Activated T-helper 1 cell treated with anti-CD3 and anti-CD28 coated beads, Interleukin-12 subunit alpha, Interleukin-12 subunit beta, Interleukin-2, Interleukin-4 antibody, amounts not matched to agents 30 ng/mL and 10 ng/mL and 1 ng/mL, durations not matched to agents 14 hours and 24 hours and 36 hours (primary cell): ENCODE results near the gene PHLDA2. TPM values are rescaled to one million over a fixed set of nuclear protein-coding genes. Genes with fewer than 3 reads are reported as not detected.
A peak's percentile ranks its signal among the peaks of the same experiment; 100 is the strongest.

Experiments
- DNase-seq: peaks from one replicate; pipeline ENCODE4 v3.0.0; 2021; ENCODE audit warnings: low spot score
- H3K27ac Mint-ChIP-seq: one replicate; pipeline ENCODE4 v1.8.0; 2021; ENCODE audit warnings: mild to moderate bottlenecking, mixed read lengths
- H3K27me3 Mint-ChIP-seq: one replicate; pipeline ENCODE4 v1.8.0; 2022; ENCODE audit warnings: mild to moderate bottlenecking, moderate library complexity, mixed read lengths; ENCODE audit not compliant: insufficient read depth
- H3K36me3 Mint-ChIP-seq: one replicate; pipeline ENCODE4 v1.8.0; 2021; ENCODE audit warnings: low read depth, mixed read lengths
- H3K4me1 Mint-ChIP-seq: one replicate; pipeline ENCODE4 v1.8.0; 2021; ENCODE audit warnings: low read depth, mixed read lengths
- H3K4me3 Mint-ChIP-seq: one replicate; pipeline ENCODE4 v1.8.0; 2021; ENCODE audit warnings: mild to moderate bottlenecking, moderate library complexity, mixed read lengths
- H3K9me3 Mint-ChIP-seq: one replicate; pipeline ENCODE4 v1.8.0; 2021; ENCODE audit warnings: mixed read lengths
- intact Hi-C: fragments of 100-400 bp; cut with micrococcal nuclease; formaldehyde crosslinking; loops from one replicate; pipeline ENCODE4 v1.15.1; 2024
- total RNA-seq: library from RNA; stranded (reverse); gene quantifications from 2 replicates; pipeline ENCODE4 v1.2.3, GENCODE V29; 2022

Gene PHLDA2
- total RNA-seq, 1 donor from 2014 or later: 28.0 TPM

- Mint-ChIP-seq H3K4me3 (no peak overlapping the region), H3K9me3 (no peaks in the 10 kb centered on the region), H3K27me3 (no peaks in the 10 kb centered on the region), H3K27ac (no peak overlapping the region), H3K4me1 (peaks cover 20% of the 10 kb centered on the region), H3K36me3 (peaks cover 65% of the 10 kb centered on the region)
- intact Hi-C loops: no loop called here
- DNase-seq: no peak
Measured at GRCh38 chr11:2955906-2956476, 26.8 kb upstream of the PHLDA2 start.

DNA sequence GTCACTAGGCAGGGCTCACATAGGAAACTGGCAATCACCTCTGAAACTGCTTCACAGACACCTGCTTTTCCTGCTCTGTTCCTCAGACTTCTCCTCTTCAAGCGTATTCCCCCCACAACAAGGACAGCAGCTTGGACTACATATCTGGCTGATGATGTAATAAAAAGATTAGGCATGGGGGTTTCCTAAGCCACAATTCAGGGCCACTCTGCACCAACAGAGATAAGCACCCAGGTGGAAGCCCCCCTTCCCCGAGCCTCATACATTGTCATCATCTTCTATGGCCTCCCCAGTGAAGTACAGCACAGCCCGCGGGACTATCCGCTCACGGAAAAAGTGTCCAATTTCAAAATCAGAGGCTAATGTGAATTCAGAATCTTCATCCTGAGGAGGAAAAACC, 25.0 kb upstream of the PHLDA2 start:
- Mint-ChIP-seq H3K27ac (no peak overlapping the region), H3K36me3 (peaks cover 64% of the 10 kb centered on the region), H3K4me1 (peaks cover 31% of the 10 kb centered on the region), H3K27me3 (no peaks in the 10 kb centered on the region), H3K4me3 (no peak overlapping the region), H3K9me3 (no peaks in the 10 kb centered on the region)
- no peak for DNase-seq
- intact Hi-C loops: no loop called here

- intact Hi-C loops: no loop called here
- H3K36me3 Mint-ChIP-seq: peaks cover 69% of the 10 kb centered on the region
- no peaks in the 10 kb centered on the region for H3K27me3 Mint-ChIP-seq
- H3K9me3 Mint-ChIP-seq: no peaks in the 10 kb centered on the region
- H3K27ac Mint-ChIP-seq: no peak overlapping the region
- no peak for DNase-seq
- peaks cover 39% of the 10 kb centered on the region for H3K4me1 Mint-ChIP-seq
- no peak overlapping the region for H3K4me3 Mint-ChIP-seq
Measured at GRCh38 chr11:2952290-2952689, 23.1 kb upstream of the PHLDA2 start.

GRCh38 chr11:2951231-2952110, 22.3 kb upstream of the PHLDA2 start:
- intact Hi-C loops: no loop called here
- H3K27me3 Mint-ChIP-seq: no peaks in the 10 kb centered on the region
- peaks cover 68% of the 10 kb centered on the region for H3K36me3 Mint-ChIP-seq
- peak overlapping the region; percentile 74 for H3K27ac Mint-ChIP-seq
- DNase-seq: no peak
- no peak overlapping the region for H3K4me3 Mint-ChIP-seq
- peaks cover 45% of the 10 kb centered on the region for H3K4me1 Mint-ChIP-seq
- H3K9me3 Mint-ChIP-seq: no peaks in the 10 kb centered on the region

- Mint-ChIP-seq H3K27me3 (no peaks in the 10 kb centered on the region), H3K4me3 (no peak overlapping the region), H3K9me3 (no peaks in the 10 kb centered on the region), H3K4me1 (peaks cover 52% of the 10 kb centered on the region), H3K36me3 (peaks cover 68% of the 10 kb centered on the region), H3K27ac (no peak overlapping the region)
- DNase-seq: no peak
- intact Hi-C loops: no loop called here
Measured at GRCh38 chr11:2950825-2951224, 21.6 kb upstream of the PHLDA2 start.

DNA sequence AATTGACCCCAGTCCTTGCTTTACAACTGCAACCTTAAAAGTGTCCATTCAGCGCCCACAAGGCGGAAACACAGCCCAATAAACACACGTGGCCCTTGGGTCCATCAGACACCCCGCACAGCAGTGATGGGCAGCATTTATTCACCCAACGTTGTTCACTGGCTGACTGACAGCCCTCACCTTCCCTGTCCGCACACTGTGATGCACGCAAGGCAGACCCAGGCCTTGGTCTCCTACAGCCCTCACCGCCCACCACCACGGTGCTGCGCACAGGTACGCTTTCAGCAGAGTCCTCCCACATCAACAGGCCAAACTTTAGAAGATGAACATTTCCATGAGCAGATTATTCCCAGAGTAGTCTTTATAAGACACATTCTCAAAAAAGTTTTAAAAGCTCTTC, 20.7 kb upstream of the PHLDA2 start:
- Mint-ChIP-seq H3K9me3 (no peaks in the 10 kb centered on the region), H3K27ac (no peak overlapping the region), H3K4me1 (peaks cover 61% of the 10 kb centered on the region), H3K27me3 (no peaks in the 10 kb centered on the region), H3K4me3 (no peak overlapping the region), H3K36me3 (peaks cover 65% of the 10 kb centered on the region)
- DNase-seq: no peak
- intact Hi-C loops: no loop called here

- H3K27ac Mint-ChIP-seq: peak overlapping the region; percentile 16
- H3K9me3 Mint-ChIP-seq: no peaks in the 10 kb centered on the region
- no peaks in the 10 kb centered on the region for H3K27me3 Mint-ChIP-seq
- peaks cover 61% of the 10 kb centered on the region for H3K4me1 Mint-ChIP-seq
- peaks cover 57% of the 10 kb centered on the region for H3K36me3 Mint-ChIP-seq
- intact Hi-C loops: no loop called here
- DNase-seq: no peak
- no peak overlapping the region for H3K4me3 Mint-ChIP-seq
Measured at GRCh38 chr11:2947744-2948143, 18.5 kb upstream of the PHLDA2 start.

DNA sequence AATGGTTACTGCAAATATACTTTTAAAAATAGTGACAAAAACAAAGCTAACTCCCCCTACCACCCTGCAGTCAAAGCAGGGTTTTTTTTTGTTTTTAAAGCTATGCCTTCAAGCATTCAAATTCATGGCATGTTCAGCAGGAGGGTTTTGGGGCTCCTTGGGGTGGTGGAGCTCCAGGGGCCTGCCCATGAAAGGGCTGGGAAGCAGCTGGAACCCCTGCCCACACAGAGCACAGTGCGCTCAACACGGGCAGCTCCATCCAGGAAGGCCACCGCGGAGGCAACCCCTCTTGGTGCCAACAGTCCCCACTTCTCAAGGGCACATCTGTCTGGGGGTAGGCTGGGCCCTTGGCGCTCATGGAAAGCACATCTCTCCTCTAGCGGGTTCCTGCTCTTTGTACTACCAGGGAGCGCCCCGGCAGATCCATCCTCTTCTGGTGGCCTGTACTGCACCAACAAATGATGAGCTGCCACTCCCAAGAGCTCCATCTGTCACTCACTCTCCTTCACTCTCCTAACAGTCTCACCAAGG, 16.6 kb upstream of the PHLDA2 start:
- intact Hi-C loops: no loop called here
- H3K9me3 Mint-ChIP-seq: no peaks in the 10 kb centered on the region
- H3K27ac Mint-ChIP-seq: peak overlapping the region; percentile 49
- peaks cover 42% of the 10 kb centered on the region for H3K36me3 Mint-ChIP-seq
- peaks cover 42% of the 10 kb centered on the region for H3K4me1 Mint-ChIP-seq
- H3K4me3 Mint-ChIP-seq: peak overlapping the region; percentile 52
- H3K27me3 Mint-ChIP-seq: no peaks in the 10 kb centered on the region
- no peak for DNase-seq

DNA sequence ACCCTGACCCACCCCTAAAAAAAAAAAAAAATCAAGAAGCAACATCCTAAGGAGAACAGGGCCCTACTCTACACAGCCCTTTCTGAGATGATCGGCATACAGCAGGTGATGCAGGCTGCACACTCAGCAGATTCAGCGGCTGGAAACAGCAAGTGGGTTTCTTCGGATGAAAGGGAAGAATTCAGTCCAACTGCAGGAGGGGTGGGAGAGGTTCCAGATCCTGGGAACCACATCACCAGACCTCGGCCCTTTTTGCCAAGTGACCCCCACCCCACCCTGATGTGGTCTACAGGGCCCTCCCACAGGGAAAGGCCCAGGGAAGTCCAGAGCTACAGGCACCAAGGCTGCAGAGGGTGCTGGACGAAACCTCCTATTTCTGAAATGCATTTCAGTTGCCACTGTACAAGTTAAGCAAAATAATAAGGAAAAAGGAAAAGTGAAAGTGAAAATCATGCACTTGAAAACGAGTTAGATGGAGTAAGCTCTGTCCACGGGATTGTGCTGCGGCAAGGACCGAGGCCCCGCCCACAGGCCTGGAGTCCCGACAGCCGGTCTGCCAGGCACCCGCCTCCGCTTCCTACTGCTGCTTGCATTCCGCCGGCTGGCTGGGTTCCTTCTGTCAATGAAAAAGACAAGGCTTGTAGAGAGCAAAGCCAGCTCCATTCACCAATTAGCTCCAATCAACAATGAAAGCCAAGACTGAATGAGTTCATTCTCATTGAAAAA, 16.0 kb upstream of the PHLDA2 start:
- Mint-ChIP-seq H3K4me1 (peaks cover 40% of the 10 kb centered on the region), H3K36me3 (peaks cover 40% of the 10 kb centered on the region), H3K9me3 (no peaks in the 10 kb centered on the region), H3K27me3 (no peaks in the 10 kb centered on the region), H3K27ac (no peak overlapping the region), H3K4me3 (peak overlapping the region; percentile 39)
- intact Hi-C loops: no loop called here
- peak; percentile 46 for DNase-seq

DNA sequence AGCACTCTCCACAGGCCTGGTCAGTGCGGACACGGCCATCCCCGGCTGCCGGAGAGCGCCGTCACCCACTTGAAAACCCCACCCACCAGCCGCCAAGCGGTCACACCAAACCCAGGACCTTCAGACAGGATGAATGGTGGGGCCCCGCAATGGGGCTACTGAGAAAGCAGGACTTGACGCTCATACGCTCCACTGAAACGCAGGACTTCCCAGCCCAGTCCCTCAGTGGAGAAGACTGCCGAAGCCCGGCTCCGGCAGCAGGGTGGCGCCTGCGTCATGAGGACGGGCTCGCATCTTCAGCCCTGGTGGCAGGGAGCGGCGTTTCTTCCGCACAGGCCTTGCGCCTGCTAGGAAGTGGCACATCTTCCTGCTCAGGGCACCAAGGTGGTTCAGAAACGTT, 15.3 kb upstream of the PHLDA2 start:
- Mint-ChIP-seq H3K36me3 (peaks cover 38% of the 10 kb centered on the region), H3K4me1 (peaks cover 35% of the 10 kb centered on the region), H3K9me3 (no peaks in the 10 kb centered on the region), H3K27ac (no peak overlapping the region), H3K4me3 (no peak overlapping the region), H3K27me3 (no peaks in the 10 kb centered on the region)
- DNase-seq: no peak
- intact Hi-C loops: no loop called here

GRCh38 chr11:2943711-2944118, 14.5 kb upstream of the PHLDA2 start:
- H3K9me3 Mint-ChIP-seq: peaks cover 7% of the 10 kb centered on the region
- no peak overlapping the region for H3K27ac Mint-ChIP-seq
- peaks cover 29% of the 10 kb centered on the region for H3K4me1 Mint-ChIP-seq
- H3K27me3 Mint-ChIP-seq: no peaks in the 10 kb centered on the region
- intact Hi-C loops: no loop called here
- H3K4me3 Mint-ChIP-seq: no peak overlapping the region
- DNase-seq: no peak
- peaks cover 36% of the 10 kb centered on the region for H3K36me3 Mint-ChIP-seq

GRCh38 chr11:2942872-2943710, 13.9 kb upstream of the PHLDA2 start:
- intact Hi-C loops: no loop called here
- Mint-ChIP-seq H3K4me3 (no peak overlapping the region), H3K9me3 (peaks cover 14% of the 10 kb centered on the region), H3K36me3 (peaks cover 38% of the 10 kb centered on the region), H3K27ac (no peak overlapping the region), H3K4me1 (peaks cover 29% of the 10 kb centered on the region), H3K27me3 (no peaks in the 10 kb centered on the region)
- DNase-seq: no peak
